HCEC 1CT (cell line): ENCODE data around the gene COL4A2.

Experiments used
- DNase-seq: peaks from one replicate; pipeline ENCODE4 v3.0.0-alpha.2; 2017

Gene COL4A2

DNA sequence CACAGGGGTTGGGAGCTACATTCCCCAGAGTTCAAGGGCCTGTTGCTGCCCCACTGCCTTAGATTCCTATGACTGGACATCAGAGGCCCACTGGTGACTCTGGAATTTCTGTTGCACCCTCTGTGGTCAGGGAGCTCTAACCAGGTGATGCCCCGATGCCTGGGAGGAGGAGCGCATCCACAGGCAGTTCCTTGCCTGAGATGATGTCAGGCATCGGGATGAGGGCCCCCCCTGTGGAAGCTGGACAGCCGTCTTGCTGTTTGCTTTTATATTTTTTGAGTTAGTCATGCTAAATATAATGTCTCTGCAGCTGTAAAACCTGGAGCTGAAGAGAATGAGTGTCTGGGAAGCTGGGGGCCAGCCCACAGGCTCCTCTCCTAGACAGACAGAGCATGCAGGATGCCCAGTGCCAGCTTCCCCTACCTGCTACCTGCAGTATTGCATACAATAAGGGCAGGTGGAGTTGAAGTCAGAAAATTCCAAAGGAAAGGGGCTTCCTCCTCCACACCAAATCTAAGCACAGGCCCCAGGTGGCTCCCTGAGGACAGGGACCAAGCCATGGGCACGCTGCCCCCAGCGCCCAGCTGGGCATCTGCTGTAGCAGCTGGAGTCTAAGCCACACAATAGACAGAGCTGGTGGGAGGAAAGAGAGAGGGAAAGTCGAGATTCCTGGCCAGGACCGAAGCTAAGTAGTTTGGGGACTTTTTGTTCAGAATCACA, 16.2 kb downstream of the COL4A2 start:
- peak; percentile 91 for DNase-seq

DNA sequence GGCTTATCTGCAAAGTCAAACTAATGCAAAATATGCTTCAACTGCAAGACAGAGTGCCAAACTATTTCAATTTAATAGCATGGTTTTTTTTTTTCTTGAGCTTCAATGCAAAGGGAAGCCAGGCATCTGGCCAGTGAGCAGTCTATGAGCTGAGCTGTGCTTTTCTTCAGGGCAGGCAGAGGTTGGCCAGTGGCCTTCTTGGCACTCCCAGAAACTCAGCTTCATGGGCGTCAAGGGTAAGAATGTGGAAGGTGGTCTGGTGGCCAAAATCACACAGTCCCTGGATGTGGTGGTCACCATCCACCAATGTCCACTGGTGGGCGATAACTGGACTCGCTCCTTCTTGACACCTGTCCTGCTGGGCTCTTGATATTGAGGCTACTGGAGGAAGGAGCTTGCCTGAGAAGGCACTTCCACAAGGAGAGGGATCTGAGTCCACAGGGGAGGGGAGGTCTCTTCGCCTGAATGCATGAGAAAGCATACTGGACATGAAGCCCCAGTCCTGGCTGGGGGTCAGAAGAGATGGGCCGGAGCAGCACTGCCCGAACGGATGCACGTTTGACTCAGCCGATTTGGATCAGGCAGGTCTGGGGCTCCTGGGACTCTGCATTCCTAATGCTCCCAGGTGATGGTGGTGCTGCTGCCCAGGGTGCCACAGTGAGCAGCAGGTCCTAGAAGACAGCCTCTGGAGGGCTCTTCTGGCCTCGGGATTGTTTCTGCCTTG, 17.1 kb downstream of the COL4A2 start:
- no peak for DNase-seq

- DNase-seq, result no peak
These were observed 19.3 kb downstream of the COL4A2 start for GRCh38 chr13:110326263-110326904.

DNA sequence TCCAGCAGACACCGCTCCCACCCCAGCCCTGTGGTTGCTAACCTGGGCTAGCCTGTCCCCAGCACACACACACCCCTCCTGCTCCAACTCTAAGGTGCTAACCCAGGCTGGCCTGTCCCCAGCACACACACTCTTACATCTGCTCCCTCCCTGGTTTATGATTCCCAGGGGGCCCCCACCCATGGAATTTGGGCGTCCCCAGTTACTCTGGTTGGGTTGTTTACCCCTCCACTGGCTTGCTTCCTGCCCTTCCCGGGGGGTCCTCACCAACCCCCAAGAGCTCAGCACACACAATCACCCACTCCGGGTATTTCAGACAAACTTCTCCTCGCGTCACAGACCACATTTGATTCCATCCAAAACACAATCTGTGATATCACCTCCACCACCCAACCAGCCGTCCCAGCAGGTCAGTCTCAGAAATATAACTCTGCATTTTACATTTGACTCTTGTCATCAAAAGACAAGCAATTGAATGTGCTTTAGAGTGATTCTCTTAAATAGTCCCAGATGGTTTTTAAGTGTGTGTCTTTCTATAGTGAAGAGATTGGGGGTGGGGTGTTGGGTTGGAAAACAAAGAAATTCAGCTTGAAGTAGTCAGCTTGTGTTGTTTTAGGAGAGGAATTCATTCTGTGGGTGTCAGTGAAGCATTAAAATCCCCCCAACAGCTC, 20.1 kb downstream of the COL4A2 start:
- DNase-seq, result no peak

- DNase-seq, result no peak
These were observed 21.5 kb downstream of the COL4A2 start for GRCh38 chr13:110328573-110328972.

GRCh38 chr13:110329258-110329657, 22.2 kb downstream of the COL4A2 start:
- no peak for DNase-seq

- DNase-seq, result peak; percentile 90
These were observed 22.8 kb downstream of the COL4A2 start for GRCh38 chr13:110329798-110330461.

- peak; percentile 86 for DNase-seq
These were observed 23.5 kb downstream of the COL4A2 start for GRCh38 chr13:110330491-110331011.

GRCh38 chr13:110331362-110331761, 24.3 kb downstream of the COL4A2 start:
- peak; percentile 27 for DNase-seq

DNA sequence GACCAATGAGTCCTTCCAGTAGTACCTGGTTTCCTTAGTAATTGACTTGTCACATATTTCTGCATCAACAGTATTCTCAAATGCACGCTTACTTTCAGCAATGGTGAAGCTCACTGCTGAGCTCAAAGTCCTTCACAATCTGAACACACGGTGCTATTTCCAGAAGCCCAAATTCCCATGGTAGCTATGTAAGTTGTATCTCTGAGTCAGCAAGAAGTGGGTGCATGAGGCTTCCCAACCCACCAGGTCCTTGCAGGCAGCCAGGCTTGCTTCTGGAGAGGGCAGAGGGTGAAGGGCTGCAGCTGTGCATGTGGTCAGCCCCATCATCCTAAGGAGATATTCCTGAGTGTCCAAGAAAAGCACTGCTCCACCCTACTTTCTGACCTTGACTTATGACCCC, 25.7 kb downstream of the COL4A2 start:
- peak; percentile 34 for DNase-seq

- DNase-seq, result no peak
These were observed 26.8 kb downstream of the COL4A2 start for GRCh38 chr13:110333837-110334236.

- no peak for DNase-seq
These were observed 27.2 kb downstream of the COL4A2 start for GRCh38 chr13:110334256-110334655.

- no peak for DNase-seq
These were observed 27.9 kb downstream of the COL4A2 start for GRCh38 chr13:110334841-110335490.

- no peak for DNase-seq
These were observed 29.0 kb downstream of the COL4A2 start for GRCh38 chr13:110336108-110336507.

GRCh38 chr13:110336681-110337080, 29.6 kb downstream of the COL4A2 start:
- DNase-seq, result no peak

GRCh38 chr13:110337247-110337646, 30.2 kb downstream of the COL4A2 start:
- DNase-seq, result no peak

DNA sequence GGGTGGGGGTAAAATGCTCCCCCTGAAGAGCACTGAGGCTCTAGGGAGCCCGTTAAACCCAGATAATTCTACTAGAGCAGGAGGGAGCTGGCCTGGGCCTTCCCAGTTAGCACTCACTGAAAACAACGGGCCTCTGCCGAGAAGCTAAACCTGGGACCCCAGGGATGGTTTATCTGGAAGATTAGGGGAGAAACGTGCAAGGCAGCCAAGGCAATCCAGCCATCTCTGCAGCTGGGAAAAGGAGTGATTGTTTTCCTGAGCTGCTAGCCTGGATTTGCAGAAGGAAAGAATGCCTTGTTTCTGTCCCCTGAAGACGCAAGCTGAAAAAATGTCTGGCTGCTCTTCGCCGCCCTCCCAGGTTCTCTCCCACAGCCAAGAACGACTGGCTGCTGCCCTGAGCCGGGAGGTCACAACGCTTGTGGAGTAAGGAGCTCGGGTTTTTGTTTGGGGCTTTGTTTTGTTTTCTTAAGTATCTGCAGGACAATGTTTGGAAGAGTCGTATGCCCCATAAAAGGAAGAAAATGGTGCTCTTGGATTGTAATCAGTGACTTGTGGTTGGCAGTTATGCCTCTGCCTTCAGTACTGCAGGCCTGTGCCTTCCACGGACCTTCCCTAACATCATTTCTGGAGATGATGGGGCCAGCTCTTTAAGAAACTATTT, 31.5 kb downstream of the COL4A2 start:
- DNase-seq, result no peak

DNA sequence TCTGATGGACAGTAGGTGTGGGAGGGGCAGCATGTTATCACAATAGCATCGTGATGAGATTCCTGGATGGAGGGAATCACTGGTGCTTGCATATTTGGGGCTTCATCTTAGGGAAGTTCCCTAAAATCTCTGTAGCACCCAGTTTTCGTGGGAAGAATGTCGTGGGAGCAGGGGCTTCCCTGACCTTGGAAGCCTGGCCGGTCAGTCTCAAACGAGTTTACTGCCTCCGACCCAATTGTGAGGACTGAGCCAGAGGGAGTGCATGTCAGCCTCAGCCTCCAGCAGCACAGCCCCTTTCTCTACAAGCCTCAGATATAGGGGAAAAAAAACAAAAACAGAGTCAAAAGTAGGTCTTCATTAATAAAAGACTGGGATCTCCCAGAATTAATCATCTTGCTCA, 32.2 kb downstream of the COL4A2 start:
- no peak for DNase-seq

GRCh38 chr13:110339975-110340550, 33.0 kb downstream of the COL4A2 start:
- DNase-seq, result no peak

DNA sequence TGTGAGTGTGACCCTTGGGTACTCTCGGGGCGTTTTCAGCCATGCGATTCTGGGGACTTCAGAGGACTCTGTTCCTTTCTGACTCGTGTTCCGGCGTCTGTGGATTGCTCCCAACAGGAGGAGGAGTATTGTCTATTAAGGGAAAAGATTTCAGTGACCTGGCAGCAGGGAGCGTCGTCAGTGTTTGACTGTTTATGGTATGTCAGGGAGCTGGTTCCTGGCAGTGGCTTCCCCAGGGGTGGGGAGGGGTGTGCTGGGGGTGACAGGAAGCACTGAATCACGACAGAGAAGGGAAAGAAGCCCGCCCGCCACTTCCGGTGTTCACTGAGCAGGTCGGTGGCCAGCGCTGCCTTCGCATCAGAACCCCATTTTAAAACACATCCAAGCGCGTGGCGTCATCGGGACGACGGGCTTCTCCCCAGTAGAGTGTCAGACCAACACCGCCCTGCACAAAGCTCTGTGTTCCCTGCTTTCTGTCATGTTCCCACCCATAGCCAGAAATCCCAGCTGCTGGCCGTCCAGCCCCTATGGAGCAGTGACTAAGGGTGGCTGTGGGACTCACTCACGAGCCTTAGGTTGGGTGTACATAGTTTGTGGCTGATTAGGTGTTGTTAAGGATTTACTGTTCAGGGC, 33.8 kb downstream of the COL4A2 start:
- DNase-seq, result peak; percentile 89
